22Rv1 (cell line): Measurements from ENCODE around the gene GNAS.

ENCODE experiments used
- H3K27ac ChIP-seq: fragments of 450-650 bp; 2 replicates; pipeline ENCODE4 v1.5.1; 2017
- ZFX ChIP-seq: fragments of 450-650 bp; IDR thresholded peaks from 2 replicates; pipeline ENCODE4 v1.6.1; 2017; ENCODE audit warnings: antibody characterized with exemption, borderline replicate concordance
- TF ChIP-seq, protein P1 (sequence below): fragments of 450-650 bp; IDR thresholded peaks from 2 replicates; pipeline ENCODE4 v1.5.1; 2017; ENCODE audit warnings: mild to moderate bottlenecking

The GNAS gene

DNA sequence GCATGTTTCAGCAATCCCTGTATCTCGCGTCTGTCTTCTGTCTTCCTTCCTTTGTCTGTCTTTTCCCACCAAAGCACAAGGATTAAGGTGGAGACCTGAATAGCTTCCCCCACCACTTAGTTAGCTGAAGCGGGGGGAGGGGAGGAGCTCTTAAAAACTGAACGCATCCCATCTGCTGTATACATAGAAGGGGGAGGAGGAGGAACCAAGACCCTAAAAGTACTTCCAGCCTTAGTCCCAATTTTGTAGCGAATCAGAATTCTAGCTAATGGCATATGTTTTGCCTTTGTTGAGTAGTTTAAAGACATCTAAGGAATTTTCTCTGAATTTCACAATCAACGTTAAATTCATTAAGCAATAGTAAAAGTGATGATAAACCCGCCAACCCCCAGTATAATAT is 47.9 kb downstream of the GNAS start:
- TF ChIP-seq, protein P1, sequence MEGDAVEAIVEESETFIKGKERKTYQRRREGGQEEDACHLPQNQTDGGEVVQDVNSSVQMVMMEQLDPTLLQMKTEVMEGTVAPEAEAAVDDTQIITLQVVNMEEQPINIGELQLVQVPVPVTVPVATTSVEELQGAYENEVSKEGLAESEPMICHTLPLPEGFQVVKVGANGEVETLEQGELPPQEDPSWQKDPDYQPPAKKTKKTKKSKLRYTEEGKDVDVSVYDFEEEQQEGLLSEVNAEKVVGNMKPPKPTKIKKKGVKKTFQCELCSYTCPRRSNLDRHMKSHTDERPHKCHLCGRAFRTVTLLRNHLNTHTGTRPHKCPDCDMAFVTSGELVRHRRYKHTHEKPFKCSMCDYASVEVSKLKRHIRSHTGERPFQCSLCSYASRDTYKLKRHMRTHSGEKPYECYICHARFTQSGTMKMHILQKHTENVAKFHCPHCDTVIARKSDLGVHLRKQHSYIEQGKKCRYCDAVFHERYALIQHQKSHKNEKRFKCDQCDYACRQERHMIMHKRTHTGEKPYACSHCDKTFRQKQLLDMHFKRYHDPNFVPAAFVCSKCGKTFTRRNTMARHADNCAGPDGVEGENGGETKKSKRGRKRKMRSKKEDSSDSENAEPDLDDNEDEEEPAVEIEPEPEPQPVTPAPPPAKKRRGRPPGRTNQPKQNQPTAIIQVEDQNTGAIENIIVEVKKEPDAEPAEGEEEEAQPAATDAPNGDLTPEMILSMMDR = no peak
- TF ChIP-seq ZFX = no peak
- no peak overlapping the region for H3K27ac ChIP-seq

DNA sequence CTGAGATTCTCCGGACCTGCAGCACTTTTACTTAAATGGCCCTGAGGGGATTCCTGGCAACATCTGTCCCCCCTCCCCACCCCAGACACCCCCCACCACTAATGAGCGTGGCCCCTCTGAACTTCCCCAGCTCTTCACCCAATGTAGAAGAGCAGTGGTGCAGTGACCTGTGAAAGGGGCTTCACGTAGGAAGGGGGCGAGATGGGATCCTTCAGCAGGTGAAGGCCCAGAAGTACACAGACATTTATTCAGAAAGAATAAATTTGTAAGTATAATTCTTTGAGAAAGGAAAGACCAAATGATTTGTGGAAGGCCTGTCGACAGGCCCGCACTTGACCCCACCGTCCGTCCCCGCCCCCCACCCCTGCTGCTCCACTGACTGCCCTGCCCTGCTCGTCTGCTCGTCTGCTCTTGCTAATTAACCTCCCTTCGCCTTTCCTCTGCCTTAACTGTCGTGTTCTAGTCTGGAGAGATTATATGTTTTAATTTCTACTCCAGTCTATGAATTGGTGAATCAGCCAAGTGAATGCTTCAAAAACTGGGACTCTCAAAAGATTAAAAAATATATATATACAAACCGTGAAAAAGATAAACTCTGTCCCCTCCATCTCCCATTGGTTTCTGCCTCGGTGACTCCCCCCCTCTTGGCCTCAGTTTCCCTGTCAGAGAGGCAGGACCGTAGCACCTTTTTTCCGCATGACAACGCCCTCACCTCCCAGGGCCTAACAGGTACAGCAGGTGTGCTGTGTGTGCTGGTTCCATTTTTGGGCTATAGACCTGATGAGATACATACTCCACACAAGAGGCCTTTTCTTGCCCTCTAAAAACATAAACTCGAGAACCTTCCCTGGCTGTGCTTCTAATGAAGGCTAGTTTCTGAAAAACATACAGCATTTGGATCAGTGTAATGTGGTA is 49.2 kb downstream of the GNAS start:
- TF ChIP-seq, protein P1 = no peak
- TF ChIP-seq ZFX = no peak
- no peak overlapping the region for H3K27ac ChIP-seq

DNA sequence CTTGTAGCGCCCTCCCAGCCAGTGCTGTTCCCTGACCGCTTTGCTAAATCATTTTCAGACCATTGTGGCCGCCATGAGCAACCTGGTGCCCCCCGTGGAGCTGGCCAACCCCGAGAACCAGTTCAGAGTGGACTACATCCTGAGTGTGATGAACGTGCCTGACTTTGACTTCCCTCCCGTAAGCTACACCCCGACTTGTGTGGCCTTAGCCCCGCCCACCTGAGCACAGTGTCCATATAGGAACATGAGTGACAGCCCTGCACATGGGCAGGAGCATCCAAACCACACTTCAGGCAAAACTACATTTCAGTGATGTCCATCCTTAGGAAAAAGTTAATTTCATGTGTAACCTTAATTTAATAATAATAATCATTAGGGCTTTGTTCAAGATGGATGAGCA is 51.1 kb downstream of the GNAS start:
- TF ChIP-seq, protein P1 = no peak
- no peak for TF ChIP-seq ZFX
- no peak overlapping the region for H3K27ac ChIP-seq

DNA sequence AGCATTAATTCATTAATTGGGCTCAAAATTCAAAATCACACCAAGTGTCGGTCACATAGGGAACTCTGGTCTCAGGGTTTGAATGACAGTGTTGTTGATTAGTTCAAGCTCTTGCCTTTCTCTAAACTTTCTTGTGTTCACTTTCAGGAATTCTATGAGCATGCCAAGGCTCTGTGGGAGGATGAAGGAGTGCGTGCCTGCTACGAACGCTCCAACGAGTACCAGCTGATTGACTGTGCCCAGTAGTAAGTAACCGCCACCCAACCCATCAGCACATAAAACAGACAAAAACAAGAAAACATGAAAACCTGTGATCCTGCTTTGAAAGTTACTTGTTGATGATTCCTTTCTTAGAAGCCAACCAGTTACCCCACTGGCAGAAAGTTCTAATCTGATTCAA is 52.7 kb downstream of the GNAS start:
- no peak overlapping the region for H3K27ac ChIP-seq
- TF ChIP-seq ZFX = no peak
- TF ChIP-seq, protein P1 = no peak

DNA sequence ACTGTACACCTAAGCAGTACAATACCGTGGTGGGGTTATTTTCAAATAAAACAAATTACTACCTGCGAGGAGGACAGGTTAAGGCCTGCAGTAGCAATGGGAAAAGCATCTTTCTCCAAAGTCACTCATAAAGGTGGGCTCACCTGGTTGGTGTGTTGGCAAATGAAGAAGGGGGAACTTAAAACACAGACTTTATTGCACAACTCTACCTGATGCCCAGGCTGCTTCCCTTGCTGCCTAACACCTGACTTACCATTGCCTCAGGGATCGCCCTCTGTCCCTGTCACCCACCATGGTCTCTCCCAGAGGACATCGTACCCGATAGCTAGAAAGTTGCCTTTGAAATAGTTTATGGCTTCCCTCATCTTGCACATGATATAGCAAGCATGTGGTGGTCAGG is 53.6 kb downstream of the GNAS start:
- TF ChIP-seq, protein P1 = no peak
- no peak for TF ChIP-seq ZFX
- peak overlapping the region; percentile 77 for H3K27ac ChIP-seq

DNA sequence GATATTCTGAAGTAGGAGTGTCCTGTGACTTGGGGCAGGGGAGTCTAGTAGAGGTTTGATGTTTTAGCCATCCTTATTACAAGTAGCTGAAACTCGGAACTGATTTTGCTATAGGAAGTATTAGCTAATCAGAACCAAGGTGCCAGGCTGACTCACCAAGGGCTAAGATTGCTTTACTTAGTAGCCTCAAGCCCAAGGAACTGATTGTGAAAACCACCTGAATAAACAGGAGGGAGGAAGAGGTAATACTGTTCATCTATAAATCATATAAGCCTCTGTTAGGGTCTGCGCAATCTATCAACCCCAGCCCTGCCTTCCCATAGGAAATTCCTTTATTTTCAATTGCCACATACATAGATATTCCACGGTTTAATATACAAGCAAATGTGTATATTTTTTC is 54.4 kb downstream of the GNAS start:
- TF ChIP-seq ZFX = no peak
- TF ChIP-seq, protein P1 = no peak
- H3K27ac ChIP-seq = peak overlapping the region; percentile 77
